Stomach (tissue), 4 donors: ENCODE results near the gene NPDC1.

ENCODE experiments used
- POLR2A ChIP-seq, 4 donors: fragments of 450-650 bp; IDR thresholded peaks; one replicate each; pipeline ENCODE4 v1.6.1; 2016; ENCODE audit warnings: antibody characterized with exemption in 4 of 4, control low read depth in 2 of 4, mild to moderate bottlenecking in 1 of 4, moderate library complexity in 1 of 4
- TF ChIP-seq, protein P1 (sequence below), 7 experiments: fragments of 450-650 bp in 4 of 7; fragments of 200-600 bp in 3 of 7; sonication (generic) in 3 of 7; IDR thresholded peaks; one replicate each; pipeline ENCODE4 v1.5.1; 2016 to 2019; ENCODE audit warnings: antibody characterized with exemption in 7 of 7, control low read depth in 2 of 7, mild to moderate bottlenecking in 1 of 7

DNA sequence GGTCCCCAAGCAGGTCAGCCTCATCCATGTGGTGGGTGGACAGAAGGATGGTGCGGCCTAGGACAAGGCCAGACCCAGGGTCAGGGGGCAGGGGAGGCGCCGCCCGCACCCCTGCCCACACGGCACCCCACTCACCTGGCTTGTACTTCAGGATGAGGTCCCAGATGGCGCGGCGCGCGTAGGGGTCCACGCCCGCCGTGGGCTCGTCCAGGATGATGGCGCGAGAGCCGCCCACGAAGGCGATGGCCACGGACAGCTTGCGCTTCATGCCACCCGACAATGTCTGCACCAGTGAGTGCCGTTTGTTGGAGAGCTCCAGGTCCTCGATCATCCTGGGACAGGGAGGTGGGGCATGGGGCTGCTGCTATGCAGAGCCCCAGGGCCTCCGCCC is 30.4 kb downstream of the NPDC1 start:
- no peak for TF ChIP-seq POLR2A (IDR thresholded peaks at IDR 0.05)
- TF ChIP-seq, protein P1, sequence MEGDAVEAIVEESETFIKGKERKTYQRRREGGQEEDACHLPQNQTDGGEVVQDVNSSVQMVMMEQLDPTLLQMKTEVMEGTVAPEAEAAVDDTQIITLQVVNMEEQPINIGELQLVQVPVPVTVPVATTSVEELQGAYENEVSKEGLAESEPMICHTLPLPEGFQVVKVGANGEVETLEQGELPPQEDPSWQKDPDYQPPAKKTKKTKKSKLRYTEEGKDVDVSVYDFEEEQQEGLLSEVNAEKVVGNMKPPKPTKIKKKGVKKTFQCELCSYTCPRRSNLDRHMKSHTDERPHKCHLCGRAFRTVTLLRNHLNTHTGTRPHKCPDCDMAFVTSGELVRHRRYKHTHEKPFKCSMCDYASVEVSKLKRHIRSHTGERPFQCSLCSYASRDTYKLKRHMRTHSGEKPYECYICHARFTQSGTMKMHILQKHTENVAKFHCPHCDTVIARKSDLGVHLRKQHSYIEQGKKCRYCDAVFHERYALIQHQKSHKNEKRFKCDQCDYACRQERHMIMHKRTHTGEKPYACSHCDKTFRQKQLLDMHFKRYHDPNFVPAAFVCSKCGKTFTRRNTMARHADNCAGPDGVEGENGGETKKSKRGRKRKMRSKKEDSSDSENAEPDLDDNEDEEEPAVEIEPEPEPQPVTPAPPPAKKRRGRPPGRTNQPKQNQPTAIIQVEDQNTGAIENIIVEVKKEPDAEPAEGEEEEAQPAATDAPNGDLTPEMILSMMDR (IDR thresholded peaks at IDR 0.05): no peak
